ENCODE results near the gene ATPAF2.
A peak's percentile ranks its signal among the peaks of the same experiment; 100 is the strongest.

ATPAF2 gene

GRCh38 chr17:17987187-17987896 is 51.6 kb downstream of the ATPAF2 start:
- DNase-seq (ENCODE audit: low spot score), result no peak
- FAIRE-seq, result no peak

- DNase-seq (ENCODE audit: low spot score), result no peak
- no peak for FAIRE-seq
Observed at GRCh38 chr17:17985555-17985954, 53.4 kb downstream of the ATPAF2 start.

- FAIRE-seq (no peak), DNase-seq (ENCODE audit: low spot score) (no peak)
Observed at GRCh38 chr17:17985153-17985552, 53.8 kb downstream of the ATPAF2 start.

- DNase-seq (ENCODE audit: low spot score) (no peak), FAIRE-seq (no peak)
Observed at GRCh38 chr17:17983776-17984175, 55.2 kb downstream of the ATPAF2 start.

GRCh38 chr17:17983376-17983775 is 55.6 kb downstream of the ATPAF2 start:
- FAIRE-seq, result no peak
- no peak for DNase-seq (ENCODE audit: low spot score)

GRCh38 chr17:17982801-17983200 is 56.2 kb downstream of the ATPAF2 start:
- no peak for FAIRE-seq
- DNase-seq (ENCODE audit: low spot score), result no peak

GRCh38 chr17:17981330-17981729 is 57.6 kb downstream of the ATPAF2 start:
- FAIRE-seq, result no peak
- no peak for DNase-seq (ENCODE audit: low spot score)

- FAIRE-seq (no peak), DNase-seq (ENCODE audit: low spot score) (no peak)
Observed at GRCh38 chr17:17979778-17980177, 59.2 kb downstream of the ATPAF2 start.

- DNase-seq (ENCODE audit: low spot score) (no peak), FAIRE-seq (no peak)
Observed at GRCh38 chr17:17978481-17979424, 60.2 kb downstream of the ATPAF2 start.

- DNase-seq (ENCODE audit: low spot score), result no peak
- FAIRE-seq, result no peak
Observed at GRCh38 chr17:17976931-17977570, 61.9 kb downstream of the ATPAF2 start.

GRCh38 chr17:17975436-17975835 is 63.5 kb downstream of the ATPAF2 start:
- FAIRE-seq (no peak), DNase-seq (ENCODE audit: low spot score) (no peak)

- FAIRE-seq (no peak), DNase-seq (ENCODE audit: low spot score) (no peak)
Observed at GRCh38 chr17:17972952-17973254, 66.1 kb downstream of the ATPAF2 start.

GRCh38 chr17:17972126-17972951 is 66.6 kb downstream of the ATPAF2 start, which contains the start of the genes DRC3 and TOM1L2:
DRC3 (plus strand) TSS chr17:17972862; CDS start chr17:17977599, 4,737 bp downstream.
TOM1L2 (minus strand) TSS chr17:17972400; CDS start chr17:17972313, 87 bp downstream.
- FAIRE-seq, result peak; percentile 98
- DNase-seq (ENCODE audit: low spot score), result peak; percentile 100

- DNase-seq (ENCODE audit: low spot score) (no peak), FAIRE-seq (no peak)
Observed at GRCh38 chr17:17971431-17972125, 67.4 kb downstream of the ATPAF2 start.

- FAIRE-seq (no peak), DNase-seq (ENCODE audit: low spot score) (no peak)
Observed at GRCh38 chr17:17970699-17971430, 68.1 kb downstream of the ATPAF2 start.

Data from RCC 7860 (cell line).